Measurements from ENCODE around the gene PYGO2.
A peak's percentile ranks its signal among the peaks of the same experiment; 100 is the strongest.

The PYGO2 gene

GRCh38 chr1:154956544-154956941, 5.0 kb downstream of the PYGO2 start:
- no peak for TF ChIP-seq CTCF (IDR thresholded peaks at IDR 0.05; ENCODE audit: low read depth, low read length)
- no peak for DNase-seq (ENCODE audit: extremely low read depth, low read depth)

GRCh38 chr1:154955718-154956543, 5.7 kb downstream of the PYGO2 start, which contains the start of gene PBXIP1:
PBXIP1 (minus strand) TSS chr1:154956099; CDS start chr1:154953721, 2,378 bp downstream.
- peak; percentile 45 for TF ChIP-seq CTCF (IDR thresholded peaks at IDR 0.05; ENCODE audit: low read depth, low read length)
- DNase-seq (ENCODE audit: extremely low read depth, low read depth): peak; percentile 70

- TF ChIP-seq CTCF (IDR thresholded peaks at IDR 0.05; ENCODE audit: low read depth, low read length): no peak
- DNase-seq (ENCODE audit: extremely low read depth, low read depth): peak; percentile 35
Observed at GRCh38 chr1:154955039-154955717, 6.4 kb downstream of the PYGO2 start.

DNA sequence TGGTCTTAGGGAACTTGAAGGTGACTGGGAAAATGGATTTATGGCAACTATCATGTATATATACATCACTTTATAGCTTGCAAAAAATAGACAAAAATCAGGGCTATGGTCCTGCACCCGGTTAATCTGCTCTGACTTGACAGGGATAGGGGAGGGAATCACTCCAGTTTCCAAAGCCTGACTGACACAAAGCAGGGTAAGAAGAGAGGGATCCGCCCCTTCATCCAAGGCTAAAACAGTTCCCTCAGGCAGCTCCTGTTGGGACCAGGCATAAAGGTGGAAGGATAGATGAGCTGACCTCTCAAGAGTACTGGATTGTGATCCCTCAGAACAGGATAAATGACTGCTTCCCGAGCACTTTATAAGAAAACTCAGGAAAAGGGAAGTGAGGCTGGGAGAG, 7.0 kb downstream of the PYGO2 start:
- no peak for DNase-seq (ENCODE audit: extremely low read depth, low read depth)
- no peak for TF ChIP-seq CTCF (IDR thresholded peaks at IDR 0.05; ENCODE audit: low read depth, low read length)

- no peak for DNase-seq (ENCODE audit: extremely low read depth, low read depth)
- TF ChIP-seq CTCF (IDR thresholded peaks at IDR 0.05; ENCODE audit: low read depth, low read length): no peak
Observed at GRCh38 chr1:154953611-154954038, 8.0 kb downstream of the PYGO2 start.

DNA sequence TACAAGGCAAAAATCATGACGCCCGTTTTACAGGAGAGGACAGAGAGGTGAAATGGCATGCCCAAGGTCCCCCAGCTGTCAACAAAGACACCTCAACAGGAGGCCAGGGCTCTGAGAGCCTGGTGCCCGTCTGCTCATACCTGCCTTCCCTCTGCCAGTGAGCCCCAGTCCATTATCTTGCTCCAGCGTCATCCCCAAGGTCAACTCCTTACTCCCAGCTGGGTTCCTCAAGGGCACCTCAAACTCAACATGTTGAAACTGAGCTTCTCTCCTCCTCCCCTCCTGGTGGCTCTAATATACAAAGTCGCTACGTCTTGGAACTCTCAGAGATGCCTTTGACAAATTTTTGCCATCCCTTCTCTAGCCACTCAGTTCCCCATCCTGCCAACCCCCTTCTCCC, 8.9 kb downstream of the PYGO2 start:
- TF ChIP-seq CTCF (IDR thresholded peaks at IDR 0.05; ENCODE audit: low read depth, low read length): no peak
- DNase-seq (ENCODE audit: extremely low read depth, low read depth): no peak
